DOHH2 (cell line): Measurements from ENCODE around the gene CDK15.
"Not testable (repeated sequence)": the region's sequence is repeated elsewhere in the genome, so short reads cannot be mapped to it uniquely, and the experiment has no call there.

Source experiments
- CTCF ChIP-seq: fragments of 200-600 bp; sonication (generic); IDR thresholded peaks from one replicate; pipeline ENCODE4 v1.5.1; 2014; ENCODE audit warnings: antibody characterized with exemption, mild to moderate bottlenecking, low read depth, low read length; ENCODE audit not compliant: poor library complexity, severe bottlenecking
- EZH2phosphoT487 ChIP-seq: fragments of 200-600 bp; sonication (generic); IDR thresholded peaks from 2 replicates; pipeline ENCODE4 v1.6.1; 2017; ENCODE audit warnings: borderline replicate concordance, mild to moderate bottlenecking, antibody characterized with exemption, low read length, moderate library complexity, mixed read lengths

- TF ChIP-seq CTCF, EZH2phosphoT487: not testable (repeated sequence)
Measured at GRCh38 chr2:201810604-201811003, 4.3 kb downstream of the CDK15 start.
